Tibial nerve (tissue), 4 donors: ENCODE results near the gene CLIC1.

ENCODE experiments used
- CTCF ChIP-seq, 5 experiments: fragments of 200-600 bp in 3 of 5; fragments of 450-650 bp in 2 of 5; sonication (generic) in 3 of 5; IDR thresholded peaks; one replicate each; pipeline ENCODE4 v1.5.1; 2016 to 2019; ENCODE audit warnings: antibody characterized with exemption in 5 of 5, mild to moderate bottlenecking in 3 of 5, moderate library complexity in 2 of 5
- EP300 ChIP-seq, 2 donors: sonication (generic); formaldehyde crosslinking; IDR thresholded peaks; one replicate each; pipeline ENCODE4 v1.6.1; 2017; ENCODE audit warnings: antibody characterized with exemption in 2 of 2, mild to moderate bottlenecking in 1 of 2
- POLR2A ChIP-seq, 2 donors: fragments of 450-650 bp; IDR thresholded peaks; one replicate each; pipeline ENCODE4 v1.6.1; 2017; ENCODE audit warnings: antibody characterized with exemption in 2 of 2, mild to moderate bottlenecking in 2 of 2, moderate library complexity in 2 of 2

- TF ChIP-seq CTCF (IDR thresholded peaks at IDR 0.05) (no peak), EP300 (IDR thresholded peaks at IDR 0.05) (no peak), POLR2A (IDR thresholded peaks at IDR 0.05) (no peak)
These were observed 18.1 kb downstream of the CLIC1 start for GRCh38 chr6:31718265-31718664.
